Transverse colon (tissue), 4 donors: ENCODE data around the gene TBC1D2B.

Experiments
- CTCF ChIP-seq, 5 experiments: fragments of 200-600 bp in 3 of 5; fragments of 450-650 bp in 2 of 5; sonication (generic) in 3 of 5; IDR thresholded peaks; 1 replicate in 2 of 5; 2 replicates in 3 of 5; pipeline ENCODE4 v1.5.1; 2016 to 2017; ENCODE audit warnings: antibody characterized with exemption in 5 of 5, inconsistent platforms in 3 of 5, mild to moderate bottlenecking in 2 of 5, moderate library complexity in 1 of 5
- EP300 ChIP-seq: sonication (generic); formaldehyde crosslinking; IDR thresholded peaks from one replicate; pipeline ENCODE4 v1.6.1; 2017; ENCODE audit warnings: antibody characterized with exemption, low read depth
- POLR2A ChIP-seq: fragments of 450-650 bp; IDR thresholded peaks from one replicate; pipeline ENCODE4 v1.6.1; 2016; ENCODE audit warnings: antibody characterized with exemption, mild to moderate bottlenecking, moderate library complexity
- POLR2AphosphoS5 ChIP-seq, 3 donors: sonication (generic); formaldehyde crosslinking; IDR thresholded peaks; one replicate each; pipeline ENCODE4 v1.6.1; 2016; ENCODE audit warnings: antibody characterized with exemption in 3 of 3

- TF ChIP-seq POLR2A = no peak
- TF ChIP-seq CTCF (IDR thresholded peaks at IDR 0.05) = no peak
- no peak for TF ChIP-seq EP300
- TF ChIP-seq POLR2AphosphoS5 (IDR thresholded peaks at IDR 0.05) = no peak
Measured at GRCh38 chr15:77992356-77993222, 84.9 kb downstream of the TBC1D2B start.
